Left ventricle myocardium superior (tissue), 1 donor: ENCODE results near the gene SDHAF4. TPM values are rescaled to one million over a fixed set of nuclear protein-coding genes. Genes with fewer than 3 reads are reported as not detected.

ENCODE experiments used
- total RNA-seq: library from RNA; stranded (reverse); fragmentation: NEBNext Ultra II Directional; extraction: Animal tissue kit (Norgen Biotek cat#: 25700); gene quantifications from one replicate; pipeline ENCODE4 v1.2.1, GENCODE V29; 2021
- donor health status: DM: no; HTN: yes; CAD: no; lungs with severe emphysema.

The SDHAF4 gene
- total RNA-seq, 1 donor from 2014 or later = 17.0 TPM

Other genes with a start within 250 kb of the SDHAF4 start
- gene FAM135A, start 153.4 kb upstream of the SDHAF4 start, total RNA-seq = 14.1 TPM
- gene SMAP1, start 101.0 kb downstream of the SDHAF4 start, total RNA-seq = 32.2 TPM